HFF-Myc (cell line): Measurements from ENCODE around the gene PCSK9.

Source experiments
- DNase-seq: peaks from one replicate; pipeline ENCODE4 v3.0.0-alpha.2; 2011; ENCODE audit warnings: low read depth; ENCODE audit errors: extremely low read depth
- H3K4me3 ChIP-seq: replicated peaks from 2 replicates; pipeline ENCODE4 v1.5.1; 2011; ENCODE audit warnings: low read depth, mild to moderate bottlenecking, control low read depth, low read length
- TF ChIP-seq, protein P1 (sequence below): IDR thresholded peaks from 2 replicates; pipeline ENCODE4 v1.5.1; 2012; ENCODE audit warnings: mild to moderate bottlenecking, low read depth, low read length, control low read depth; ENCODE audit errors: missing control alignments

The PCSK9 gene

DNA sequence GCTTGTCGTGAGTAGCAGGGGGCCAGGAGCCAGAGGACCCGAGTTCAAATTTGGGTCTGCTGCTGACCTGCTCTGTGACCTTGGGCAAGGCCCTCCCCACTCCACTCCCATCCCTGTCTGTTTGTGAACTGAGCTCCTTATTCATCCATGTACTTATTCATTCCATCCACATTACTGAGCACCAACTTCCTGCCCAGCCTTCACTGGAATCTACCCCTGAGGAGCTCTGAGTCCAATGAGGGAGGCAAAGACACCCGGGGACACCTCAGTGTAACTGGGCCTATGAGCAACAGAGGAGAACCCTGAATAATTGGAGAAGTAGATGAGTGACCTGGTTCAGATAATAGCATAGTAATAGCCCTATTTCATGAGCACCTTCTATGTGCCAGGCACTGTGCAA is 31.7 kb upstream of the PCSK9 start:
- no peak for DNase-seq
- no peak overlapping the region for H3K4me3 ChIP-seq
- TF ChIP-seq, protein P1, sequence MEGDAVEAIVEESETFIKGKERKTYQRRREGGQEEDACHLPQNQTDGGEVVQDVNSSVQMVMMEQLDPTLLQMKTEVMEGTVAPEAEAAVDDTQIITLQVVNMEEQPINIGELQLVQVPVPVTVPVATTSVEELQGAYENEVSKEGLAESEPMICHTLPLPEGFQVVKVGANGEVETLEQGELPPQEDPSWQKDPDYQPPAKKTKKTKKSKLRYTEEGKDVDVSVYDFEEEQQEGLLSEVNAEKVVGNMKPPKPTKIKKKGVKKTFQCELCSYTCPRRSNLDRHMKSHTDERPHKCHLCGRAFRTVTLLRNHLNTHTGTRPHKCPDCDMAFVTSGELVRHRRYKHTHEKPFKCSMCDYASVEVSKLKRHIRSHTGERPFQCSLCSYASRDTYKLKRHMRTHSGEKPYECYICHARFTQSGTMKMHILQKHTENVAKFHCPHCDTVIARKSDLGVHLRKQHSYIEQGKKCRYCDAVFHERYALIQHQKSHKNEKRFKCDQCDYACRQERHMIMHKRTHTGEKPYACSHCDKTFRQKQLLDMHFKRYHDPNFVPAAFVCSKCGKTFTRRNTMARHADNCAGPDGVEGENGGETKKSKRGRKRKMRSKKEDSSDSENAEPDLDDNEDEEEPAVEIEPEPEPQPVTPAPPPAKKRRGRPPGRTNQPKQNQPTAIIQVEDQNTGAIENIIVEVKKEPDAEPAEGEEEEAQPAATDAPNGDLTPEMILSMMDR, result no peak

DNA sequence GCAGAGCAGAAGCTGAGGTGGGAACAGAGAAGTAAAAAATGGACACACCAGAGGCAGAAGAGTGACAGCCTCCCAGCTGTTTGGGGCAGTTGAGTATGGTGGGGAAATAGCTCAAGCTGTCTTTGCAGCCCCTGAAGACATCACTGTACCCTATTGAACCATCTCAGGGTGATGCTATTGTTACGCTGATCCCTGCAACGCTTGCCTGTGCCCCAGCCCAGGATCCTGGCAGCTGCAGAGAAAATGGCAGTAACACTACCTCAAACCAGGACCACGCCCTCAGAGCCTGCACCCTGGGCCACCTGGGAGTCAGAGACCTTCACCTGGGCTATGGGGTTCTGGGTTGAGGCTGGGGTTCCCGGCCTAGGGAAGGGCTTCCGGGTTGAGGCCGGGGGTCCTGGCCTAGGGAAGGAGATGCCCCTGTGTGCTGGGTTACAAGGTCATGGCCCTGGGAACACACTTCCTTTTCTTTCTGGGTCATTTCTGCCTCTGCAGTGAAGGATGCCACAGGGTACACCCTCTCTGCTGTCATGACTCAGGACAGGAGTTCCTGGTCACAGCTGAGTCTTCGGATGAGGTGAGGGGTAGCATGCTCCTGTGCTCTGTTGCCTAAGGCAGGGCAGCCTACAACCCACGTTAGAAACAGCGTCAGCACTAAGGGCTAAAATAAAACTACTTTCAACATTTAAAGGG is 29.0 kb upstream of the PCSK9 start:
- no peak for DNase-seq
- TF ChIP-seq, protein P1, result no peak
- H3K4me3 ChIP-seq, result no peak overlapping the region

DNA sequence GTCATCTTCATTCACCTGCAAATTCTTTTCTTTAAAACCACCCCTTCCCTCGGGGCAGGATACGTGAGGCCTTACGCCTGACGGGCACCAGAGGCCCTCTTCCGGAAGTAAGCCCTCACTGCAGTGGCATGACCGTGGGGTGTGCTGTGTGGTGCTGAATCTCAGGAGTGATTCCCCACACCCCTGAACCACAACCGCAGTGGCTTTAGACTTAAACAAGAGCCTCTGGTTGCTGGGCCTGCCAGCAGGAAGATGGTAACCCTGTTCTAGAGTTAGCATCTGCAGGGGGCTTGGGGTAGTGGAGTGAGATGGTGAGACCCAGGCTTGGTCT is 28.5 kb upstream of the PCSK9 start:
- no peak overlapping the region for H3K4me3 ChIP-seq
- TF ChIP-seq, protein P1, result no peak
- no peak for DNase-seq

DNA sequence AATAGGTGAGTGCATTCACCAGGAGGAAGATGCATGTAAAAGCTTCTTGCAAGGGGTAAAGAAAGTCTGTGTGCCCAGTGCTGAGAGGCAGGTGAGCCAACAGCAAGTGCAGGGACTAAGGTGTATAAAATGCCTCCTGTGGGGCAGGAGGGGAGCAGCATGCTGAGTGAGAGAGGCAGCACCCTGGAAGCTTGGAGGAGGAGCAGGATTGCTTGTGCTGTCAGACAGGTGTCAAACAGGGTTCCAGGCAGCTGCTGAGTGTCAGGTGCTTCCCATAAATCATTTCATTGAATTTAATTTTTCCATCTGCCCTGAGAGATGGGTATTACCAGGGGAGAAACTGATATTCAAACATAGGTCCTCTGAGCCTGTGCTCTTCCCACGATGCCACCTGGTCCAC is 26.7 kb upstream of the PCSK9 start:
- TF ChIP-seq, protein P1, result no peak
- DNase-seq, result no peak
- no peak overlapping the region for H3K4me3 ChIP-seq

DNA sequence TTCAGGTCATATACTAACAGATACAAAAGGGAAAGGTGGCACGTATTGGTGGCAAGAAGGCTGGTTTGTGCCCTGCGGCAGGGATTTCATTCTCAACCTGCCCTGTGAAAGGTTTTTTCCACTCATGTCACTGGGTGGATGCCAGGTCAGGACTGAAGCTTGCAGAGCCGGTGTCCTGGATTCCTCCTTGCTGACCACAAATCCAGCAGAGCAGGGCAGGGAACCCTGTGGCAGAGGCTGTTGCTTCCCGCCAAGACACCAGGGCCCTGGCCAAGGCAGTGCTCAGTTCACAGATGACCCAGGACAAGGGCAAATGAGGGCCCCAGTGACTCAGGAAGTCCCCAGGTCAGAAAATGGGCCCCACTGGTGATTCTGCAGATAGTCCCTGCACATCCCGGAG is 24.2 kb upstream of the PCSK9 start:
- H3K4me3 ChIP-seq, result no peak overlapping the region
- DNase-seq, result no peak
- TF ChIP-seq, protein P1, result no peak

DNA sequence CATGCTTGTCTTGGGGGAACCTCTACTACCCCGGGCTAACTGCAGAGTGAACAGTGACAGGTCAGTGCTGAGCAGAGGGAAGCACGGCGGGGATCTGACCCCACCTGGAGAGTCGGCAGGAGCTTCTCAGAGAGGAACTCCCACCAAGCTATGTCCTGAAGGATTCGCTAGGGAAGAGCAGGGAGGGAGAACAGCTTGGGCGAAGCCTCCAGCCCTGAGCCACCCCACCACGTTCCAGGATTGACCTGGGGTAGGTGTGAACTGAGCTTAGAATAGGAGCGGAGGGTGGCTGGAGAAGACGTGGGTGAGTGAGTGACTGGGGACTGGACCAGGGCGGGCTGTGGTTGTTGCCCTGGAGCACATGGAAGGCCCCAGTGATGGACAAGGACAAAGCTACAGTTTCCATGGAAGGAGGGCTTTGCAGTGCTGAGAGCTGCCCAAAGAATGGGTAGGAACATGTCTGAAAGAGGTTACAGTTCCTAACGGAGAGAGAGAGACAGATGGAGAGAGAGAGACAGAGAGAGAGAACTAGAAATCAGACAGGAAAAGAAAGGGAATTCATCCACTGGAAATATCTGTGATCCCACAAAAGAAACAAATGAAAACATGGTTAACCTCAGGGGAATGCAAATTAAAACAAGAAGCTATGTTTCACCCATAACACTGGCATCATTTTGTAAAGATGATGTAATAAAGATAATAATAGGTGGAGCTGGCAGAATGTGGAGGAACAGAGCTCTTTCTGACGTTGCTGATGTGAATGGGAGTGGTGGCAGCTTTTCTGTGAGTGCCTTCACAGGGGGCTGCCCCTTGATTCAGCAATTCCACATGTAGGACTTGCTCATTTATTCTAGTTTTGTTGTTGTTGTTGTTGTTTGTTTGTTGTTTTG is 23.4 kb upstream of the PCSK9 start:
- TF ChIP-seq, protein P1, result no peak
- DNase-seq, result no peak
- H3K4me3 ChIP-seq, result no peak overlapping the region
